NCI-H146 (cell line): Measurements from ENCODE around the gene PBX2.
"Not testable (repeated sequence)": the region's sequence is repeated elsewhere in the genome, so short reads cannot be mapped to it uniquely, and the experiment has no call there.

ENCODE experiments used
- DNase-seq: peaks from one replicate; lab custom pipeline; 2025; lab: John Stamatoyannopoulos, UW

PBX2 gene

GRCh38 chr6:32203426-32204267, 13.6 kb upstream of the PBX2 start:
- peak; percentile 36 for DNase-seq

- no peak for DNase-seq
Observed at GRCh38 chr6:32202186-32202585, 12.2 kb upstream of the PBX2 start.

- no peak for DNase-seq
Observed at GRCh38 chr6:32200711-32201475, 10.9 kb upstream of the PBX2 start.

- no peak for DNase-seq
Observed at GRCh38 chr6:32198866-32199265, 8.9 kb upstream of the PBX2 start.

GRCh38 chr6:32198345-32198696, 8.3 kb upstream of the PBX2 start:
- DNase-seq, result no peak

- peak; percentile 40 for DNase-seq
Observed at GRCh38 chr6:32196682-32197616, 6.9 kb upstream of the PBX2 start.

- DNase-seq, result peak; percentile 90
Observed at GRCh38 chr6:32195902-32196681, 6.1 kb upstream of the PBX2 start.

GRCh38 chr6:32195652-32195901, 5.6 kb upstream of the PBX2 start:
- DNase-seq, result peak; percentile 100

- peak; percentile 28 for DNase-seq
Observed at GRCh38 chr6:32194825-32195651, 5.0 kb upstream of the PBX2 start.

GRCh38 chr6:32194388-32194787, 4.4 kb upstream of the PBX2 start:
- DNase-seq, result no peak

- not testable (repeated sequence) for DNase-seq
Observed at GRCh38 chr6:32193096-32193495, 3.1 kb upstream of the PBX2 start.

GRCh38 chr6:32192608-32193039, 2.6 kb upstream of the PBX2 start, which contains the start of gene GPSM3:
GPSM3 (minus strand) TSS chr6:32192643; CDS start chr6:32192513, 130 bp downstream.
- DNase-seq, result no peak

GRCh38 chr6:32191696-32192607, 1.9 kb upstream of the PBX2 start:
- no peak for DNase-seq

- DNase-seq, result no peak
Observed at GRCh38 chr6:32190911-32191677, 1.1 kb upstream of the PBX2 start.

GRCh38 chr6:32189742-32190053, 304 bp downstream of the PBX2 start:
- DNase-seq, result no peak

GRCh38 chr6:32189069-32189741, 797 bp downstream of the PBX2 start:
- no peak for DNase-seq

GRCh38 chr6:32188381-32189068, 1.5 kb downstream of the PBX2 start:
- no peak for DNase-seq
